ENCODE measurements around the gene HDAC1.

HDAC1 gene

DNA sequence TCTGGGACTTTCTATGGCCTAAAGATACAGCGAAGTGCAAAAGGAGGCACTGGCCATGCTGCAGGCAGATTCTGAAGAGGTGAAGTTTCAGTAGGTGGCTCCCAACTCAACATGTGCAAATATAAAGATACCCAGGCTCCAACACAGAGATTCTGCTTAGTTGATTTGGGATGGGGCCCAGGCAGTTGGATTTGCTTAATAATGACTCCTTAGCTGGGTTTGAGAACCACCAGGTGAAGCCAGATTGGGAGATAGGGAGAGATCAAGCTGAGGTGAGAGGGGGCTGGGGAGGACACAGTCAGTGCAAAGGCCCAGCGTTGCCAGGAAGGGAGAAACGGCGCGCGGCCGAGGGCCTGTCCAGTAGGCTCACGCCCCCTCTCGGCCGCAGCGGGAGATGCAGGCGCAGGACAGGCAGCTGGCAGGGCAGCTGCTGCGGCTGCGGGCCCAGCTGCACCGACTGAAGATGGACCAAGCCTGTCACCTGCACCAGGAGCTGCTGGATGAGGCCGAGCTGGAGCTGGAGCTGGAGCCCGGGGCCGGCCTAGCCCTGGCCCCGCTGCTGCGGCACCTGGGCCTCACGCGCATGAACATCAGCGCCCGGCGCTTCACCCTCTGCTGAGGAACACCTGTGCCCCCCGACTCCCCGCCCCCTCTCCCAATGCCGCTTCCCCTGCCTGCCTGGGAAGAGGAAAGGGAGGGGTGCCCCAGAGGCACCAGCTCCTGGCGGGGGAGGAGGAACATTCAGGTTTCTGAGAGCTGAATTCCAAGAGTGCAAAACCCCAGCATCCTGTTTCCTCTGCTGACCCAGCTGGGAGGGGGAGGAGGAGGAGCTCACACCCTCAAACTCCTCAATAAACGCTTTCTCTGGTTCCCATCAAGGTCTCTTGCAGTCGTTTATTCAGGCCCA is 43.6 kb upstream of the HDAC1 start:
- Histone ChIP-seq H3K27ac (ENCODE audit: low read depth, low read length) (no peak overlapping the region), H2BK120ac (ENCODE audit: insufficient read depth, low read length, poor library complexity) (no peak overlapping the region), H3K14ac (ENCODE audit: low read length) (no peak overlapping the region), H3K9ac (ENCODE audit: low read length) (no peak overlapping the region), H3K9me3 (ENCODE audit: insufficient read depth, low read depth, low read length) (no peaks in the 10 kb centered on the region), H4K91ac (ENCODE audit: low read depth, low read length) (no peak overlapping the region), H3K79me1 (ENCODE audit: low read length) (no peaks in the 10 kb centered on the region), H3K4ac (ENCODE audit: low read depth, low read length) (no peak overlapping the region), H2BK12ac (ENCODE audit: low read length) (no peak overlapping the region), H3K79me2 (ENCODE audit: control insufficient read depth, insufficient read depth, low read length, poor library complexity) (no peaks in the 10 kb centered on the region), H3K4me2 (ENCODE audit: low read length) (peak overlapping the region; percentile 61), H4K12ac (ENCODE audit: low read depth, low read length) (no peak overlapping the region), H3K4me3 (ENCODE audit: low read depth, low read length) (no peak overlapping the region), H3K27me3 (ENCODE audit: insufficient read depth, low read length) (no peaks in the 10 kb centered on the region), H3K4me1 (ENCODE audit: control insufficient read depth in 1 of 2, insufficient read depth in 2 of 2, low read length in 2 of 2) (peaks cover 2% of the 10 kb centered on the region in 2 experiments), H4K8ac (ENCODE audit: low read depth, low read length) (no peak overlapping the region), H2AFZ (ENCODE audit: insufficient read depth, low read length, poor library complexity) (no peak overlapping the region), H2AK5ac (ENCODE audit: low read length) (no peak overlapping the region), H3K18ac (ENCODE audit: low read length) (no peak overlapping the region), H3K23ac (ENCODE audit: low read length) (no peak overlapping the region), H2BK5ac (ENCODE audit: low read depth, low read length, poor library complexity) (no peak overlapping the region), H3K36me3 (ENCODE audit: control insufficient read depth in 1 of 2, insufficient read depth in 2 of 2, low read length in 2 of 2) (no peaks in the 10 kb centered on the region)
- peak; percentile 88 to 94 for DNase-seq
- no CpG with 5 or more reads among the region's 31 CpGs for WGBS (ENCODE audit: extremely low coverage, insufficient coverage, insufficient read length)

- H3K4me2 ChIP-seq (ENCODE audit: low read length): no peak overlapping the region
- no peak overlapping the region for H4K8ac ChIP-seq (ENCODE audit: low read depth, low read length)
- H3K79me1 ChIP-seq (ENCODE audit: low read length): no peaks in the 10 kb centered on the region
- no CpG with 5 or more reads among the region's 9 CpGs for WGBS (ENCODE audit: extremely low coverage, insufficient coverage, insufficient read length)
- no peak overlapping the region for H3K4me3 ChIP-seq (ENCODE audit: low read depth, low read length)
- DNase-seq: no peak
- no peaks in the 10 kb centered on the region for H3K27me3 ChIP-seq (ENCODE audit: insufficient read depth, low read length)
- H2BK120ac ChIP-seq (ENCODE audit: insufficient read depth, low read length, poor library complexity): no peak overlapping the region
- H3K79me2 ChIP-seq (ENCODE audit: control insufficient read depth, insufficient read depth, low read length, poor library complexity): no peaks in the 10 kb centered on the region
- no peak overlapping the region for H3K23ac ChIP-seq (ENCODE audit: low read length)
- H2AK5ac ChIP-seq (ENCODE audit: low read length): no peak overlapping the region
- no peak overlapping the region for H3K18ac ChIP-seq (ENCODE audit: low read length)
- no peaks in the 10 kb centered on the region for H3K9me3 ChIP-seq (ENCODE audit: insufficient read depth, low read depth, low read length)
- no peak overlapping the region for H2AFZ ChIP-seq (ENCODE audit: insufficient read depth, low read length, poor library complexity)
- no peak overlapping the region for H3K27ac ChIP-seq (ENCODE audit: low read depth, low read length)
- H3K4me1 ChIP-seq (ENCODE audit: control insufficient read depth in 1 of 2, insufficient read depth in 2 of 2, low read length in 2 of 2): peaks cover 2% of the 10 kb centered on the region in 2 experiments
- no peak overlapping the region for H2BK5ac ChIP-seq (ENCODE audit: low read depth, low read length, poor library complexity)
- H3K9ac ChIP-seq (ENCODE audit: low read length): no peak overlapping the region
- no peak overlapping the region for H4K91ac ChIP-seq (ENCODE audit: low read depth, low read length)
- H3K36me3 ChIP-seq (ENCODE audit: control insufficient read depth in 1 of 2, insufficient read depth in 2 of 2, low read length in 2 of 2): no peaks in the 10 kb centered on the region
- no peak overlapping the region for H2BK12ac ChIP-seq (ENCODE audit: low read length)
- no peak overlapping the region for H3K4ac ChIP-seq (ENCODE audit: low read depth, low read length)
- H4K12ac ChIP-seq (ENCODE audit: low read depth, low read length): no peak overlapping the region
- H3K14ac ChIP-seq (ENCODE audit: low read length): no peak overlapping the region
These were observed 41.9 kb upstream of the HDAC1 start for GRCh38 chr1:32249831-32250525.

- WGBS (ENCODE audit: extremely low coverage, insufficient coverage, insufficient read length): no CpG with 5 or more reads among the region's 25 CpGs
- no peak within 1 kb of the TSS for H3K27ac ChIP-seq (ENCODE audit: low read depth, low read length)
- no peak within 1 kb of the TSS for H3K4me3 ChIP-seq (ENCODE audit: low read depth, low read length)
- no peak within 1 kb of the TSS for H2AFZ ChIP-seq (ENCODE audit: insufficient read depth, low read length, poor library complexity)
- H3K4me1 ChIP-seq (ENCODE audit: control insufficient read depth in 1 of 2, insufficient read depth in 2 of 2, low read length in 2 of 2): peaks cover 2% of the 10 kb centered on the region in 2 experiments
- H3K23ac ChIP-seq (ENCODE audit: low read length): no peak within 1 kb of the TSS
- no peak within 1 kb of the TSS for H4K91ac ChIP-seq (ENCODE audit: low read depth, low read length)
- no peak within 1 kb of the TSS for H3K4me2 ChIP-seq (ENCODE audit: low read length)
- H4K12ac ChIP-seq (ENCODE audit: low read depth, low read length): no peak within 1 kb of the TSS
- H2BK5ac ChIP-seq (ENCODE audit: low read depth, low read length, poor library complexity): no peak within 1 kb of the TSS
- no peak within 1 kb of the TSS for H3K4ac ChIP-seq (ENCODE audit: low read depth, low read length)
- no peak within 1 kb of the TSS for H2AK5ac ChIP-seq (ENCODE audit: low read length)
- DNase-seq: no peak
- no peaks in the 10 kb centered on the region for H3K27me3 ChIP-seq (ENCODE audit: insufficient read depth, low read length)
- no peak within 1 kb of the TSS for H3K18ac ChIP-seq (ENCODE audit: low read length)
- no peak within 1 kb of the TSS for H2BK120ac ChIP-seq (ENCODE audit: insufficient read depth, low read length, poor library complexity)
- no peaks in the 10 kb centered on the region for H3K9me3 ChIP-seq (ENCODE audit: insufficient read depth, low read depth, low read length)
- no peak within 1 kb of the TSS for H4K8ac ChIP-seq (ENCODE audit: low read depth, low read length)
- no peaks in the 10 kb centered on the region for H3K36me3 ChIP-seq (ENCODE audit: control insufficient read depth in 1 of 2, insufficient read depth in 2 of 2, low read length in 2 of 2)
- no peaks in the 10 kb centered on the region for H3K79me2 ChIP-seq (ENCODE audit: control insufficient read depth, insufficient read depth, low read length, poor library complexity)
- peak within 1 kb of the TSS; percentile 3 for H3K9ac ChIP-seq (ENCODE audit: low read length)
- H3K14ac ChIP-seq (ENCODE audit: low read length): no peak within 1 kb of the TSS
- no peak within 1 kb of the TSS for H2BK12ac ChIP-seq (ENCODE audit: low read length)
- no peaks in the 10 kb centered on the region for H3K79me1 ChIP-seq (ENCODE audit: low read length)
These were observed 40.8 kb upstream of the HDAC1 start, which contains the start of gene LCK for GRCh38 chr1:32250893-32251716. LCK (plus strand) TSS chr1:32251265; CDS start chr1:32274330, 23,065 bp downstream.
